GM23248 (cell line): ENCODE results near the gene SP110.

Experiments
- EZH2 ChIP-seq: fragments of 200-600 bp; sonication (generic); IDR thresholded peaks from 2 replicates; pipeline ENCODE4 v1.6.1; 2018; ENCODE audit warnings: antibody characterized with exemption, mild to moderate bottlenecking; ENCODE audit not compliant: insufficient read depth, poor library complexity, severe bottlenecking
- EZH2phosphoT487 ChIP-seq: fragments of 200-600 bp; sonication (generic); IDR thresholded peaks from 2 replicates; pipeline ENCODE4 v1.6.1; 2018; ENCODE audit warnings: antibody characterized with exemption, moderate library complexity, mild to moderate bottlenecking, low read depth; ENCODE audit not compliant: insufficient read depth

DNA sequence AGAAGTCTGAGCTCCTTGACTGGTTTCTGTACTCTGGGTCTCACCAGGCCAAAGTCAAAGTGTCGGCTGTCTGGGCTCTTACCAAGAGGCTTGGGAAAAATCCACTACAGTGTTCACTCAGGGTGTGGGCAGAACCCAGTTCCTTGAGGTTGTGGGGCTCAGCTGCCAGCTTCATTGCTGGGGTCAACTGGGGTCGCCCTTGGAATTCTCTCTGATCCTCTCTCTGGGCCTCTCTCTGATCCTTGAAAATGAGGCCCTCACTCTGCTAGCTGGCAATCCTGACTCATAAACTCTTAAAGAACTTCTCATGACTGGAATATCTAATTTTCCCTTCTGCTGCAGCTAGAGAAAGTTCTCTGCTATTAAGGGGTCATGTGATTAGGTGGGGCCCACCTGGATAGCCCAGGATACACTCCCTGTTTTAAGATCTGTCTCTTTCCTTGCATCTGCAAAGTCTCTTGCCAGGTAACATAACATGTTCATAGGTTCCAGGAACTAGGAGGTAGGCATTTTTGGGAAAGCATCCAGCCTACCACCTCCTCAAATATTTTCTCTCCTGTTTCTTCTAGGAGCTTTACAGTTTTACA is 66.3 kb downstream of the SP110 start:
- TF ChIP-seq EZH2phosphoT487 (no peak), EZH2 (no peak)
